Kidney (tissue), 14 donors: ENCODE data around the gene ENOSF1. TPM values are rescaled to one million over a fixed set of nuclear protein-coding genes. Genes with fewer than 3 reads are reported as not detected.

ENCODE experiments used
- DNase-seq, 5 donors: peaks; one replicate each; pipeline ENCODE4 v3.0.0-alpha.2; 2013 to 2020
- FAIRE-seq: peaks from 2 replicates; lab custom pipeline; 2012; peaks lifted over from hg19 to GRCh38; lab: Jason Lieb, UNC
- H3K27ac ChIP-seq, 2 donors: one replicate each; pipeline ENCODE4 v1.7.0; 2013; ENCODE audit warnings: low read depth in 2 of 2, low read length in 2 of 2, inconsistent platforms in 1 of 2
- H3K27me3 ChIP-seq: one replicate; pipeline ENCODE4 v1.7.1; 2013; ENCODE audit warnings: low read length, inconsistent platforms; ENCODE audit not compliant: control insufficient read depth, insufficient read depth
- H3K36me3 ChIP-seq, 3 donors: one replicate each; pipeline versions ENCODE4 v1.7.0 to v1.7.1; 2013; ENCODE audit warnings: low read length in 3 of 3, control low read depth in 1 of 3, inconsistent platforms in 1 of 3; ENCODE audit not compliant: insufficient read depth in 3 of 3, control insufficient read depth in 2 of 3
- H3K4me1 ChIP-seq, 3 donors: one replicate each; pipeline versions ENCODE4 v1.7.0 to v1.7.1; 2013; ENCODE audit warnings: low read length in 3 of 3, inconsistent platforms in 1 of 3, low read depth in 1 of 3; ENCODE audit not compliant: control insufficient read depth in 2 of 3, insufficient read depth in 2 of 3
- H3K4me3 ChIP-seq, 3 donors: one replicate each; pipeline versions ENCODE4 v1.7.0 to v1.8.1; 2013; ENCODE audit warnings: low read length in 3 of 3, control low read depth in 1 of 3, inconsistent platforms in 1 of 3
- H3K9ac ChIP-seq, 3 donors: one replicate each; pipeline versions ENCODE4 v1.7.0 to v1.7.1; 2013; ENCODE audit warnings: low read length in 3 of 3, control low read depth in 1 of 3, inconsistent platforms in 1 of 3
- H3K9me3 ChIP-seq, 3 donors: one replicate each; pipeline versions ENCODE4 v1.7.0 to v1.7.1; 2013; ENCODE audit warnings: low read length in 3 of 3, control low read depth in 1 of 3, inconsistent platforms in 1 of 3; ENCODE audit not compliant: control insufficient read depth in 2 of 3, insufficient read depth in 1 of 3
- CTCF ChIP-seq: IDR thresholded peaks from 3 replicates; pipeline ENCODE4 v1.5.1; 2012; ENCODE audit warnings: mild to moderate bottlenecking, moderate library complexity, borderline replicate concordance; ENCODE audit not compliant: insufficient read depth; ENCODE audit errors: extremely low read depth
- intact Hi-C: fragments of 100-400 bp; cut with DNase I; formaldehyde crosslinking; loops from one replicate; pipeline ENCODE4 v1.11.1; 2022
- polyA plus RNA-seq: library from polyadenylated mRNA; stranded (reverse); fragments of 350-450 nt; fragmentation: Illumina TruSeq; extraction: RNeasy Lipid Tissue Mini Kit (QIAGEN cat#74804); gene quantifications from one replicate; pipeline ENCODE4 v1.2.3, GENCODE V29; 2014; ENCODE audit warnings: low read depth, low replicate concordance; ENCODE audit not compliant: insufficient read depth
- total RNA-seq: library from RNA; stranded (reverse); fragmentation: NEBNext Ultra II Directional; extraction: Animal tissue kit (Norgen Biotek cat#: 25700); gene quantifications from one replicate; pipeline ENCODE4 v1.2.1, GENCODE V29; 2021
- donor health status: control.
- donor health status: control.
- donor health status: control.
- donor health status: control.
- donor health status: control.
- donor health status: DM: yes; HTN: yes; CAD: no.
- donor health status: Normal renal cell carcinoma (clear cell type).

ENOSF1 gene
- total and polyA plus RNA-seq, 2 donors from 2014 or later, result 110 to 132 TPM

- Histone ChIP-seq H3K4me3 (no peak overlapping the region), H3K4me1 (no peaks in the 10 kb centered on the region), H3K36me3 (peaks cover 8 to 54% (median 28%) of the 10 kb centered on the region in 3 donors), H3K27ac (no peak overlapping the region), H3K27me3 (no peaks in the 10 kb centered on the region), H3K9ac (no peak overlapping the region), H3K9me3 (no peaks in the 10 kb centered on the region)
- DNase-seq (no peak), FAIRE-seq (no peak)
- no peak for TF ChIP-seq CTCF
- intact Hi-C loops, result no loop called here
These were observed 32.9 kb downstream of the ENOSF1 start for GRCh38 chr18:679516-679915.

- H3K9me3 ChIP-seq, result no peaks in the 10 kb centered on the region
- H3K27ac ChIP-seq, result no peak overlapping the region
- TF ChIP-seq CTCF, result no peak
- no peaks in the 10 kb centered on the region for H3K27me3 ChIP-seq
- no peak overlapping the region for H3K9ac ChIP-seq
- FAIRE-seq (no peak), DNase-seq (no peak)
- H3K4me1 ChIP-seq, result no peaks in the 10 kb centered on the region
- intact Hi-C loops, result no loop called here
- H3K36me3 ChIP-seq, result peaks cover 8 to 56% (median 26%) of the 10 kb centered on the region in 3 donors
- H3K4me3 ChIP-seq, result no peak overlapping the region
These were observed 33.8 kb downstream of the ENOSF1 start for GRCh38 chr18:678482-679182.

- no peaks in the 10 kb centered on the region for H3K27me3 ChIP-seq
- intact Hi-C loops, result no loop called here
- no peaks in the 10 kb centered on the region for H3K4me1 ChIP-seq
- H3K27ac ChIP-seq, result no peak overlapping the region
- H3K9ac ChIP-seq, result no peak overlapping the region
- H3K36me3 ChIP-seq, result peaks cover 10 to 58% (median 26%) of the 10 kb centered on the region in 3 donors
- H3K9me3 ChIP-seq, result no peaks in the 10 kb centered on the region
- DNase-seq (no peak), FAIRE-seq (no peak)
- no peak overlapping the region for H3K4me3 ChIP-seq
- no peak for TF ChIP-seq CTCF
These were observed 34.5 kb downstream of the ENOSF1 start for GRCh38 chr18:677951-678381.
